HG02885 (cell line): ENCODE results near the gene ADGRL2.

ENCODE experiments used
- ATAC-seq: cut with Tn5 transposase; IDR thresholded peaks from one replicate; pipeline ENCODE4 v1.9.1; 2021; ENCODE audit warnings: mild to moderate bottlenecking; ENCODE audit not compliant: unreplicated experiment, poor library complexity

ADGRL2 gene

DNA sequence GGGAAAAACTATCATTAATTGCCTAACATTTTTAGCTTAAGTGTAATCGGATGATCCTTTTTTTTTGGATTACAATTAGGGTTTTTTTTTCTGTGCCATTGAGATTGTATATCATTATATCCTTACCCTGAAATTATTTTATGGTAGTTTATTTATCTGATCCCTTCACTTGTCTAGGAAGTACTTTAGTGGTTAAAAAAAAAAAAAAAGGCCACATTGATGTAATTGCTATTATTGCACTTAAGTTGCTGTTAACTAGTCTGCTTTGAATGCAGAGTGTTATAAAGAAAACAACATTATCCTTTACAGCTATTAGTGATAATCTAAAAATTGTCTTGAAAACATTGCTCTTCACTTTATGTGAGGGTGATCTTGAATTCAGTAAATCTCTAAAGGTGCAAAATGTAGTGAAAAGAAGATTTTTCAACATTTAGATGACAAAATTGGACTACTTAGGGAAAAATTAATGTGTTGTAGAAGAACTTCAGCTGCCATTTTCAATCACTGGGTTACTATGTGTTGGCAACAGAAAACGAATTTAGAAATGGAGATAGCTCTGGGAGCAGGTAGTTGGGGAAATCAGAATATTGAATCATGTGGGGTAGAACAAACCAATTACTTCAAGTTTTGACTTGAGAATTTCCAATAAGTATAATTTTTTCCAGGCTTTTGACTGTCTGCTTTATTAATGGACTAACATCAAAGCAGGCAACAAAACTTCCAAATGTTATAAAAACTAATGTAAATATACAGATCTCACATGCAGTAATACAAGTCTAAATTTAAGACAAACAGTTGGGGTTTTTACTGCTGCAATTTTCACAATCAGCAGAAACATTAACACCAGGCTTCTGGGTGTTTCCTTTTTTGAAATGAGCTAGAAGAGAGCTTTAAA lies 5.0 kb downstream of the ADGRL2 start:
- ATAC-seq = no peak

DNA sequence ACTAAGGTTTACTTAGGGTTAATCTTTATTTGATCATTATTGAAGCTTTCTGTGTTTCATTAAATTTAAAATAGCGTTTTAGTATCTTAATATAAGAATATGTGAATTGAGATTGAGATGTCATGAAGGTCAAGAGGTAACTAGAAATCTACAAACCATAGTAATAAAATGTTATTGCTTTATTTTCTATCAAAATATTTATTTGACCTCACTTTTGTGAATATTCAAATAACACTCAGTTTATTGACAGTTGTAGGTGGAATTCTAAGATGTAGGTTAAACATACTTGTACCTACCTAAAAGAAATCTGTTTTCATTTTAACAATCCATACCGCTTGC lies 5.7 kb downstream of the ADGRL2 start:
- no peak for ATAC-seq

DNA sequence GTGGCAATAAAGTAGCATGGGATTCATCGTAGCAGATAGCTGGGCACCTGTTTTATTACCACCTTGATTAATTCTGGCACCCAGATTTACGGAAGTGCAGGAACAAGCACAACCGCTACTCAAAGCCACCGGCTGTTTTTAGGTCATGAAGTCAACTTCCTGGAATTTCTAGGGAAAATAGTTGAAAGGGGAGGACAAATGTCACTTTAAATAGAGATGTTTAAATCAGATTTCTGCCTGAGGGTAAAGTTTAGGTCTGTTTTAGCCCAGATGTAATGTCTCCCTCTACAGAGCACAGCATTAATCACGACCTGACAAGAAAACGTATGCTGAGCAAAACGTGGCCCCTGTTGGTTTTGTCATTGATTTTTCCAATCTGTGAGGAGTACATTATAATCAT lies 8.0 kb downstream of the ADGRL2 start:
- ATAC-seq = no peak

DNA sequence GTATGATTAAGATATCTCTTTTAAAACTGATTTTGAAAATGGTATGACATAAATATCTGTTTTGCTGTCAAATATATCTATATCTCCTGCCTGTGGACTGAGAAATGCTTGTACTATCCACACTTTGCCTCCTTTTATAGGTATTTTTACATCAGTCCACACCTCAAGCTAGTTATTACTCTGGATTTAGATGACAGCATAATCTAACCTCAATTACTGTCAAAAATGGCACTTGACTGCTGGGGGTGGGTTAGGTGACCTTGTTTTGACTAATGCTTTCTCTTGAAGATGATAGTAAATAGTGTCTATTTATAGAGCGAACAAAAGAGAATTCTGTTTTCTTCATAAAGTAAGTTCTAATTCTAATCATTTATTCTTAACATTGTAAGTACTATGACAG lies 9.1 kb downstream of the ADGRL2 start:
- ATAC-seq = no peak

DNA sequence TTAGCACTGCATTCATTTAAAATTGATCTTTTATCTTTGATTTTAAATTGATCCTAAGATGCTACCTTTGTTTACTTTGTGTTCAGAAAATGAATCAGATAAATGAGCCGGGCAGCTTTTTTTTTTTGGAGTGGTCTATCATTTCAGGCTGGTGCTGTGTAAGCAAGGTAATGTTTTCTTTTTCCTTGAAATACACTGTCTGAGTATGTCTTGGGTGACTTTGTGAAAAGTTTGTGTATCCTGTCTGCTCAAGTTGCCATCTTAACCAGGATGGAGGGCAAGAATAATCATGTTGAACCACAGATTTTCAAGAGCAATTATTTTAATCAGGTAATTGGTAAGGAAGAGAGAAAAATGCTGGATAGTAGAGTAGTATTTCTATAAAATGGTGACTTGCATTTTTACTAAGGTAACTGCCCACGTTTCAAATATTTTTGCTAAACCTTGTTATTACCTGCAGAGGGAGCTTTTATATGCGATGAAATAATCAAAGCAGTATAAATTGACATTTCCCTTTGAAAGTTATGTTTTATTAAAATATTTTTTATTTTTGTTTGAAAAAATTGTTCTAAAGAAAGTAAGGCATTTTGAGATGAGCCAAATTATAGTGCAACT lies 11.1 kb downstream of the ADGRL2 start:
- no peak for ATAC-seq

DNA sequence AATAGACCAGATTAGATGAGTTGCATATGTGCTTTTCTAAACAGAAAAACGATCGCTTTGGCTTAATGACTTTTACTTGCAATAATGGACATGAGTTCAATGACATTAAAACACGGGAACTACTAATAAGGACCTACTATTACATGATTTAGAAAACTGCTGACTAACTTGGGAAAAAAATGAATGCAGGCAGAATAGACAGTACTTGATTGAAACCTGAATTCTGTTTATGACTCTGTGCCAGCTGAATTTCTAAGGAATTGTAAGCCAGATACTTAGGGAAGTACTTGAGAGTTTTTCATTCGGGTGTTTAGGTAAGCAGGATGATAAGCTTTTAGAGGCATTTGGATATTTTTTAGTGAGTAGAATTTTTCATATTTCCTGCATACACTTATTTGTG lies 12.0 kb downstream of the ADGRL2 start:
- no peak for ATAC-seq

DNA sequence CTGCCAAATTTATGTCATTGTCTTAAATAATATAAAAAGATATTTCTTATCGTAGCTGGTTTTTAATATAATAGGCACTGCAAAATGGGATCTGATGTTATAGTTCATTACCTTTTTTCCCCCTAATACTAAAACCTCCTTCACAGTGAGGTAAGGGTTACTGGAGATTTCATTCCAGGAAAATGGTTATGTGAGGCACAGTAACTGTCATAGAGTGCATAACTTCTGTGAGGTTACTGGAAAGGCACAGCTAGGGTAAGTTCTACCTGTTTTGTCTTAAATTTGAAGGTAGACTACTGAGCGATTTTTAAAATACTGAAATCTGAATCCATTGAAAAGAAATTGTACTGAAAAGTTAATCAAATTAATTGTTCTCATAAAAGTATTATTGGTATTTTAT lies 13.0 kb downstream of the ADGRL2 start:
- no peak for ATAC-seq

DNA sequence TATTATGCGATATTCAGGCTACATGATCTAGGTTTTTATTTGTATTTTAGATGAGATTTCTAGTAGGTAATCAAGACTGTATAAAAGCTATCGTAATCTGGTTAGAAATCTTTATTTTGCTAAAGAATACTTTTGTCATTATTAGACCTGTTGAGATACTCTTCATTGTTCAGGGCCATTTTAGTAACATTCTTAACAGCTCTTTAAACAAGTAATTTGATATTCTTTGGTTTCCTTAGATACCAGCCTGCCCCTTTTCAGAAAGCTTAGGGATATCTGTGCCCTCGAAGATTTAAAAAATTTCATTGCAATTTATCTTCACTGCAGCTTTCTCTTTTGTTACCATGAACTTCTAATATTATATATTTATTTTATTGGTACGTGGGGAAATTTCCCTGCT lies 18.9 kb downstream of the ADGRL2 start:
- no peak for ATAC-seq

DNA sequence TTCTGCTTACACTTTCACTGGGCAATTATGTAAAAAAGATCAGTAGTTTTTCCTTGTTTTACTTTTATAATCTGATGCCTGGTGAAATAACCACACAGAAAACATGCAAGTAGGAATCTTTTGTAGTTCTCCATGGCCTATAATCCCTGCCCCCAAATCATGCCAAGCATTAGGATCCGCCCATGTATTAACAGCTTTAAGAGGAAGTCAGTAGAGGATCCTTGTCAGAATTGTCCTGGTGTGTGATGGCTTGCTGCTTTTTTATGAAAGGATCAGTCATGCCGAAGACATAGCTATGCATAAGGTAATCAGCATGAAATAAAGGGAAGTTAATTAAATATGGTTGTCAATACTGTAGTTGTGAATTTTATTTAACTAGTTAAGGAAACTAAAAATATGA lies 20.0 kb downstream of the ADGRL2 start:
- ATAC-seq = no peak

DNA sequence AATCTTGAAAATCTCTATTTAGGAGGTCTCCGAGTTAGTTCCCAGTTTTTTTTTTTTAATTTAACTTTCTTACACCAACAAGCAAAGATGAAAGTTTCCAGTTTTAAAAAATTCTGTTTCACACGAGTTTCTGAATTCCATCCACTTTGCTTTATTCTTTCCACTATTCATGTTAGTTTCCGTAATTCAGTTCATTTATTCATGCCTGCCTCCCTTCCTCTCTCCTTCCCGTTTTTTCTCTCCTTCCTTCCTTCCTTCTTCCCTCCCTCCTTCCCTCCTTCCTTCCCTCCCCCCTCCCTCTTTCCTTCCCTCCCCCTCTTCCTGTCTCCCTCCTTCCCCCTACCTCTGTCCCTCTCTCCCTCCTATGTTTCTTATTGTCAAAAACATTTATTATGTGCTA lies 22.3 kb downstream of the ADGRL2 start:
- no peak for ATAC-seq

DNA sequence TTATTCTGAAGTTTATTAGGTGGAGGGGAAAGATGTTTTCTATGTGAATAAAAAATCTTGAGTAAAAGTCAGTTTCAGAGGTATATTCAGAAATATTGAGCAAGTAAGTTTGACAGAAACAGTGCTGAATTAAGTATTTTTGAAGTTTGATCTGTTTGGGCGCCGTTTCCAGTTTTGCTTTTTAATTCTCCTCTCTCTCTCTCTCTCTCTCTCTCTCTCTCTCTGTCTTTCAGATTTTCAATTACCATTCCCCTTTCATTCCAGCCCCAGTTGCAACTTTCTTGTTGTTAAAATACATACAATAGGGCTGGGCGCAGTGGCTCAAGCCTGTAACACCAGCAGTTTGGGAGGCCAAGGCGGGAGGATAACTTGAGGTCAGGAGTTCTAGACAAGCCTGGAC lies 24.0 kb downstream of the ADGRL2 start:
- no peak for ATAC-seq

DNA sequence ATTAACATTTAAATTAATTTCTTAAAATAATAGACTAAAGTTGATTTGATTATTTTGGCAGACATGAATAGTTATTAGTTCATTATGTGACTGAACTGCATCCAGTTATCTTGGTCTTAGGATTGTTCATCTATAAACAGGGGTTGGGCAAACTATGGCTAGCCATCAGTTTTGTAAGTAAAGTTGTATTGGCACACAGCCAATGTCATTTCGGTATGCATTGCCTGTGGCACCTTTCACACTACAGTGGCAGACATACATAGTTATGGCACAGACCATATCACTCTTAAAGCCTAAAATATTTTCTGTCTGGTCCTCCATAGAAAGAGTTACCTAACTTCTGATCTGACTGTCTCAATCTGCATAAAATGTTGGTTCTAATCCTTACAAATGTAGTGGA lies 27.2 kb downstream of the ADGRL2 start:
- no peak for ATAC-seq

DNA sequence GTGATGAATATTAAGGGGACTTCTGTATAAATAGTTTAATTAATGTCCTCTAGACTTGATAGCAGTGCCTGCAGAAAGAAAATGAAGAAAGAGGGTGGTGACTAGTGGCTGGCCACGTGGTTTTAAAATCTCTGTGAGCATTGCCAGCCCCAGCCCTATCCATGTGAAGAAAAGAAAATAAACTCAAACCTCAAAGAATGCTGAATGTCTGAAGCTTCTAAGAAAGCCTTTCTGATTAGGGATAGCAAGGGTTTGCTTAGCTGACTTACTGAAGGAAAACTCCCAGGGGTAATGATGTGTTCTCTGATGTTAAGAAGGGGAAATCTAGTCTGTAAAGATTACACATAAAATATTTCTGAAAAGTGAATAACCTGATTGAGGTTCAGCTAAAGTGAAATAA lies 31.8 kb downstream of the ADGRL2 start:
- no peak for ATAC-seq

DNA sequence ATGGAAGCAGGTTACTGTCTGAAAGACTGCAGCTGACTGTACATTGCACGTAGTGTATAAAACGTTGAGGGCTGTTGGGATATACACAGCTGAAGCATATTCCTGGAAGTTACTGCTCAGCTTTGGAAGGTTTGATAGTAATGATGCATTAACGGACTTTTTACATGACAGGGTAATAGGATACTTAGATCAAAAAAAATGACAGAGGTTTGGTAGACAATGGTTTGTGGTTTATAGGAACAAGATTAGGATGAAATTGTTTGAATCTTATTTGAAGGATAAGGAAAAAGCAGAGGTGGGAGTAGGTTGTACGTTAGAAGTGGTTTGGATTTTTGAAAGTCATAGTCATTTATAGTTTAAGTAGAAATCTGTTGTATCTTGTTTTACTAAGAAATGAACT lies 33.0 kb downstream of the ADGRL2 start:
- no peak for ATAC-seq

DNA sequence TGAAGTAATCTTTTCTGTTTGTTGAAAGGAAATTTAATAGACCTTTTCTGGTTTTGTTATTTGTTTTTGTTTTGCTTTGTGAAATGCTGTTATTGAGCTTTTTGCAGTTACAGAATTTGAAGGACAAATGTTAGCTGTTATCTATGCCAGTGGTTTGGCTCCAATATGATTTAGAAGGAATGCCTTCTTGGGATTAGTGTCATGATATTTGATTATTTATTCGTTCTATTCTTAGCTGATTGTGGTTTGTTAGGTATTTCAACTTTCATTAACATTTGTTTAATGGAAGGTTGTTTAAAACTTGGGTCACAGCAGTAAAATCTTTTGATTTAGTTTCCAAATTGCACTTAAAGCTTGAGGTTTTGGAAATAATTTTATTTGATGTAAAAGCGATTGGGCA lies 33.5 kb downstream of the ADGRL2 start:
- ATAC-seq = no peak

DNA sequence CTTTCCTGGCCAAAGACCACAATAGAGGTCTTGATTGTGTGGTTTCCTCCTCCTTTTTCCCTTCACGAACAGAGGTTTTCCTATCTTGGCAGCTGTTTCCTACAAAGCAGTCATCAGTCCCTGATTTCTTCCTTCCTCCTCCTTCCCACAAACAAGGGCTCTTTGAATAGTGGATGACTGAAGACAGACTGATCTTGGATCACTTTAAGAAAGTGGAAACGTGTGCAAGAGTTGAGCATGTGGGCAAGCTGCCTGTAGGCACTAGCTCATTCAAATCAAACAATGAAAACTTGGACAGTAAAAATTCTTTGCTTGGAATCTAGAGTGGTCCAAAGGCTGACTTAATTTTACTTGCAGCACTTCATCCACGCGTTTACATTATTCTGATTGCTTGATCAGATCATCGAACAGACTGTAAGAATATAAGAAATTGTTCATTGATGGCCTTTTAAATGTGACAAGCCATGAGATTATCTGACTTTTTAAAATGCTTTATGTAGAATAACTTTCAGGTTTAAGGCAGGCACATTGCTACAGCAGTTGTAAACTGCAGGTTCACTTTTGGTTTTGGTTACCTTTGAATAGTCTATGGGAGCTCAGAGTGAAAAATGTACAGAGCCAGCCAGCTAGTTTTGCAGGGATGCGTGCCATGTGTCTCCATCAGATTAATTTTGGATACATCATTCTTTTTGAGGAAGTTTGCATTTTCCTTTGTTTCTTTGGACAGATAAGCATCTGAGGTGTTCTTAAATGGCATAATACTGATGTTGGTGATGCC lies 34.4 kb downstream of the ADGRL2 start:
- ATAC-seq = no peak

DNA sequence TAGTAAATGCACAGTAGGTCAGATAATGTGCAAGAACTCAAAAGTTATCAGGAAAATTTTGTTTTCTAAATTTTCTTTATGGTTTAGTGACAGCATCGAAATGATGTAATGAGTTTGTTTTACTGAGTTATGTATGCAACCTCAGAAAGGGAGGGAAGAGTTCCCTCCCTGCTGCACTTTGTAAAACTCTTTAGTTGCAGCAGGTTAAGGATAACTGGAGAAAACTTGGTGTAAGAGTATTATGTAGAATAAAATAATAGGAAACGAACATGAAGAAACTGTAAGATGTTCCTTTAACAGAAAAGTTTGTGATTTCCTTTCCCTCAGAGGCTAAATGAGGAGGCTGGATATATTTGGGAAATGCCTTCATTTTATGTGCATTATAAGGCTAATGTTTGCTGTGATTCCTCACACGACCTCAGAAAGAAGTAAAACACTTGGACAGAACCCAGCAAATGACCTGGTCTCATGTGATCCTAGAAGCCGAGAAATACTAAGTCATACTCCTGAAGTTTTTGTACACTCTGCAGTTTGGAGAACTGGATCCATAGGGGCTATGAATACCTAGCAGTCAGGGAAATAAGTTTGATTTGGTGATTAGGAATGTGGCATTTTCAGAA lies 35.4 kb downstream of the ADGRL2 start:
- ATAC-seq = no peak

DNA sequence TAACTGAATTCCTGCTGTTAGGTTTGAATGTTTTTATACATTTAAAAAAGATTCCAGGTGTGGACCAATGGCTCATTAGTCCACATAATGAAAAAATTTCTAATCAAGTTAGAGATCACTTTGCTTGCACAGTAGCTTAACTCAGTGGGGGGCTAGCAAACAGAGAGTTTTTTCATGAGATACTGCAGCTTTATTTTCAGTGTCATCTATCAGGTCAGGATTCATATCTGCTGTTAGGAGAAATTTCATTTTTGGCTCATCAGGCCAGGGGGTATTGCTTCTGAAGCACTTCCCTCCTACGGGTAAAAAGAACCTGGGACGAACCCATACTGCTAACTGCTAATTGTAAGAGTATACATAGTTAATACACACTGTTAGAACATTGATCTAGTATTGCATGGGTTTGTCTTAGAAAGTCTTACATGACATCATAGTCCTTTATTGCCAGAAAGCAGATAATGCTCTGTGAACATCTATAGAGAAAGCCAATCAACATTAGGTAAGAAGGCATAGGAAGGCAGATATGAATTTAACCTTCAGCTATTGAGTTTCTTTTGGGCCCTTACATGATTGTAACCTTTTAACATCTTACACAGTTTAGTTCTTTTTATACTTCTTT lies 38.0 kb downstream of the ADGRL2 start:
- ATAC-seq = no peak

DNA sequence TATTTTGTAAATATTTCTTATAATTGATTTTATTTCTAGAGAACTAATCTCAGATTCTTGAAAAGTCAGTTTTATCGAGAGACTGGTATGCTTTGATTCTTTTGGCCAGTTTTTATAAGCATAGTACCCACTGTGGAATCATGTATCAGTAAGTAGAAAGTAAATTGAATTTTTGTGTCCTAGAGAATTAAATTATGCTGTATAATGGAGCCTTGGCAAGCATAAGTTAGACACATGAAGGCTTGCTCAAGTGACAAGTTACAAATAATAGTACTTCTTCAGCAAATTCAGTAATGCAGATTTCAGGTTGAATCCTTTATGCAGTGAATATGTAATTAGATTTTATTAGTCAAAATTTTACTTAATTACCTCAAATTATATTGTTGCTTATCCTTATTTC lies 40.1 kb downstream of the ADGRL2 start:
- ATAC-seq = no peak

DNA sequence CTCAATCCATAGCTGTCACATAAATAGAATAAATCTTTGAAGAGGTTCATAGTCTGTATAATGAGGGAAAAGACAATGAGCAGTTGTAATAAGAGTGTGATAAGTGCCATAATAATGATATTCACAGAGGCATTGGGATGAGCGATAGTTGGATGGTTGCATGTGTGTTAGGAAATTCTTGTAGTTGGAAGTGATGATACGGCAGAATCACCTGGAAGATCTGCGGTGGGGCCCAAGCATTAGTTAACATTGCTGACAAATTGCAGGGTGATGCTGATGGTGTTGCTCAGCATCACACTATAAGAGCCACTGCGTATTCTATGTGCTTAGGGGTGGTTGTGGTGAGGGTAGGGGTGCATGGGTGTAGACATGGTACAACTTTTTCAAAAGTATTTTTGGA lies 41.1 kb downstream of the ADGRL2 start:
- no peak for ATAC-seq

DNA sequence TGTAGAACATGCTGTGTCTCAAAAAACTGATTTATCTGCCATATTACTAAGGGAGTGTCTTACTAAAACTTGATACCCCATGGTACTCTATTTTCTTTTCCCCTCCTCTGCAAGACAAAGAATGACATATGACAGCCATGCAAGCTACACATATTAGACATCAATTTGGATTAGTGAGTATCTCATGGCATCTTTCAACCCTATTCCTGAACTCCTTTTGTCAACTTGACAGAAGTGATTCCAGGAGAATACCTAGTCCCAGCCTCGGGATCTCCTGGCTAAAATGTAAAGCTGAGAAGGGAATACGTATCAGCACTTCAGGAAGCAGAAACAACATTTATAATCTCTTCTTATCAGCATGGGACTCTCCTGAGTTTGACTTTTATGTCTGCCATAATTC lies 43.7 kb downstream of the ADGRL2 start:
- no peak for ATAC-seq
